ENCODE data around the gene GDAP1L1. TPM values are rescaled to one million over a fixed set of nuclear protein-coding genes. Genes with fewer than 3 reads are reported as not detected.

GDAP1L1 gene
- total RNA-seq, 1 donor from 2014 or later = 0.26 TPM

GRCh38 chr20:44241796-44242195 is 5.3 kb upstream of the GDAP1L1 start:
- peaks cover 14% of the 10 kb centered on the region for H3K27me3 Mint-ChIP-seq (ENCODE audit: insufficient read depth, low read depth)
- no peaks in the 10 kb centered on the region for H3K36me3 ChIP-seq
- no peak overlapping the region for H3K4me2 ChIP-seq
- H3K4me3 Mint-ChIP-seq = no peak overlapping the region
- H3K27ac Mint-ChIP-seq = no peak overlapping the region
- H3K79me2 ChIP-seq (ENCODE audit: low read depth) = no peaks in the 10 kb centered on the region
- H3K27ac ChIP-seq = no peak overlapping the region
- H3F3A ChIP-seq (ENCODE audit: low read depth) = peaks cover 3% of the 10 kb centered on the region
- H3K4me1 Mint-ChIP-seq = peaks cover 2% of the 10 kb centered on the region
- TF ChIP-seq EZH2 (IDR thresholded peaks at IDR 0.05) (no peak), EZH2phosphoT487 (IDR thresholded peaks at IDR 0.05) (no peak), CTCF (IDR thresholded peaks at IDR 0.05) (no peak)
- H2AFZ ChIP-seq (replicated peaks) = no peak overlapping the region
- peaks cover 2% of the 10 kb centered on the region for H3K9me3 Mint-ChIP-seq
- H4K20me1 ChIP-seq (ENCODE audit: low read depth) = peaks cover 4% of the 10 kb centered on the region
- DNase-seq (ENCODE audit: low spot score) = no peak
- H3K9me3 ChIP-seq (ENCODE audit: low read depth) = no peaks in the 10 kb centered on the region
- peaks cover 17% of the 10 kb centered on the region for H3K27me3 ChIP-seq
- H3K4me3 ChIP-seq = no peak overlapping the region
- no peaks in the 10 kb centered on the region for H3K4me1 ChIP-seq
- no peak overlapping the region for H3K9ac ChIP-seq
- H3K36me3 Mint-ChIP-seq = no peaks in the 10 kb centered on the region

- H3K4me3 Mint-ChIP-seq = no peak overlapping the region
- Histone ChIP-seq H2AFZ (replicated peaks) (no peak overlapping the region), H3K4me2 (no peak overlapping the region)
These were observed 1.1 kb upstream of the GDAP1L1 start for GRCh38 chr20:44245977-44246376.

GRCh38 chr20:44247586-44248409 is 690 bp downstream of the GDAP1L1 start:
- Histone ChIP-seq H3K4me2 (peak overlapping the region; percentile 98), H3K4me1 (peaks cover 5% of the 10 kb centered on the region), H3K27ac (no peak overlapping the region), H2AFZ (replicated peaks) (no peak overlapping the region), H3K27me3 (peaks cover 29% of the 10 kb centered on the region), H3K36me3 (no peaks in the 10 kb centered on the region), H3K4me3 (peak overlapping the region; percentile 59), H3F3A (ENCODE audit: low read depth) (peaks cover 3% of the 10 kb centered on the region), H3K79me2 (ENCODE audit: low read depth) (no peaks in the 10 kb centered on the region), H3K9me3 (ENCODE audit: low read depth) (no peaks in the 10 kb centered on the region), H3K9ac (no peak overlapping the region), H4K20me1 (ENCODE audit: low read depth) (peaks cover 31% of the 10 kb centered on the region)
- Mint-ChIP-seq H3K27me3 (ENCODE audit: insufficient read depth, low read depth) (peaks cover 23% of the 10 kb centered on the region), H3K4me1 (peaks cover 11% of the 10 kb centered on the region), H3K9me3 (no peaks in the 10 kb centered on the region), H3K4me3 (peak overlapping the region; percentile 84), H3K27ac (no peak overlapping the region), H3K36me3 (no peaks in the 10 kb centered on the region)
- TF ChIP-seq CTCF (IDR thresholded peaks at IDR 0.05) (peak; percentile 95), EZH2phosphoT487 (IDR thresholded peaks at IDR 0.05) (no peak), EZH2 (IDR thresholded peaks at IDR 0.05) (peak; percentile 45)
- DNase-seq (ENCODE audit: low spot score) = peak; percentile 94

More at GRCh38 chr20:44245977-44246376, 1.1 kb upstream of the GDAP1L1 start:
- Histone ChIP-seq H3K36me3 (no peaks in the 10 kb centered on the region), H3K27ac (no peak overlapping the region), H3F3A (ENCODE audit: low read depth) (peaks cover 3% of the 10 kb centered on the region), H4K20me1 (ENCODE audit: low read depth) (peaks cover 31% of the 10 kb centered on the region), H3K4me1 (peaks cover 5% of the 10 kb centered on the region), H3K79me2 (ENCODE audit: low read depth) (no peaks in the 10 kb centered on the region), H3K4me3 (no peak overlapping the region), H3K9ac (no peak overlapping the region), H3K27me3 (peaks cover 29% of the 10 kb centered on the region), H3K9me3 (ENCODE audit: low read depth) (no peaks in the 10 kb centered on the region)
- Mint-ChIP-seq H3K36me3 (no peaks in the 10 kb centered on the region), H3K9me3 (peaks cover 2% of the 10 kb centered on the region), H3K4me1 (peaks cover 11% of the 10 kb centered on the region), H3K27ac (no peak overlapping the region), H3K27me3 (ENCODE audit: insufficient read depth, low read depth) (peaks cover 23% of the 10 kb centered on the region)
- TF ChIP-seq CTCF (IDR thresholded peaks at IDR 0.05) = no peak
- no peak for TF ChIP-seq EZH2 (IDR thresholded peaks at IDR 0.05)
- no peak for TF ChIP-seq EZH2phosphoT487 (IDR thresholded peaks at IDR 0.05)
- no peak for DNase-seq (ENCODE audit: low spot score)

Data from neural progenitor cell (in vitro differentiated cells).